Suprapubic skin (tissue), 4 donors: ENCODE results near the gene IKBKG. TPM values are rescaled to one million over a fixed set of nuclear protein-coding genes. Genes with fewer than 3 reads are reported as not detected.

ENCODE experiments used
- DNase-seq, 2 donors: peaks; one replicate each; pipeline ENCODE4 v3.0.0-alpha.2; 2019; ENCODE audit warnings: low spot score in 2 of 2
- H3K27ac ChIP-seq: fragments of 200-600 bp; sonication (generic); one replicate; pipeline ENCODE4 v1.5.1; 2019
- H3K27me3 ChIP-seq: fragments of 200-600 bp; sonication (generic); one replicate; pipeline ENCODE4 v1.5.1; 2019
- H3K36me3 ChIP-seq: fragments of 200-600 bp; sonication (generic); one replicate; pipeline ENCODE4 v1.5.1; 2019
- H3K4me1 ChIP-seq: fragments of 200-600 bp; sonication (generic); one replicate; pipeline ENCODE4 v1.5.1; 2019
- H3K4me3 ChIP-seq: fragments of 200-600 bp; sonication (generic); one replicate; pipeline ENCODE4 v1.5.1; 2019; ENCODE audit warnings: mild to moderate bottlenecking
- H3K9me3 ChIP-seq: fragments of 200-600 bp; sonication (generic); one replicate; pipeline ENCODE4 v1.5.1; 2019
- EP300 ChIP-seq: sonication (generic); formaldehyde crosslinking; IDR thresholded peaks from one replicate; pipeline ENCODE4 v1.6.1; 2017; ENCODE audit warnings: antibody characterized with exemption
- POLR2A ChIP-seq, 2 donors: fragments of 450-650 bp; IDR thresholded peaks; one replicate each; pipeline ENCODE4 v1.6.1; 2017; ENCODE audit warnings: antibody characterized with exemption in 2 of 2, mild to moderate bottlenecking in 2 of 2, moderate library complexity in 2 of 2
- POLR2AphosphoS5 ChIP-seq, 3 donors: sonication (generic); formaldehyde crosslinking; IDR thresholded peaks; one replicate each; pipeline ENCODE4 v1.6.1; 2017; ENCODE audit warnings: antibody characterized with exemption in 3 of 3
- WGBS: methylation state at CpG from one replicate; pipeline ENCODE4 v1.1.5; 2018; 5-methylcytosine and 5-hydroxymethylcytosine counted together
- total RNA-seq, 4 donors: library from RNA; depleted of rRNA; stranded (reverse); fragments of >200 nt; gene quantifications; one replicate each; pipeline ENCODE4 v1.1.0, GENCODE V29; 2016
- TF ChIP-seq, protein P1 (sequence below), 2 donors: fragments of 200-600 bp in 1 of 2; fragments of 450-650 bp in 1 of 2; sonication (generic) in 1 of 2; IDR thresholded peaks; one replicate each; pipeline ENCODE4 v1.5.1; 2016 to 2019; ENCODE audit warnings: antibody characterized with exemption in 2 of 2, mild to moderate bottlenecking in 1 of 2, moderate library complexity in 1 of 2

The IKBKG gene
- total RNA-seq, 4 donors from 2014 or later: 13.1 to 18.3 (median 15.3) TPM

DNA sequence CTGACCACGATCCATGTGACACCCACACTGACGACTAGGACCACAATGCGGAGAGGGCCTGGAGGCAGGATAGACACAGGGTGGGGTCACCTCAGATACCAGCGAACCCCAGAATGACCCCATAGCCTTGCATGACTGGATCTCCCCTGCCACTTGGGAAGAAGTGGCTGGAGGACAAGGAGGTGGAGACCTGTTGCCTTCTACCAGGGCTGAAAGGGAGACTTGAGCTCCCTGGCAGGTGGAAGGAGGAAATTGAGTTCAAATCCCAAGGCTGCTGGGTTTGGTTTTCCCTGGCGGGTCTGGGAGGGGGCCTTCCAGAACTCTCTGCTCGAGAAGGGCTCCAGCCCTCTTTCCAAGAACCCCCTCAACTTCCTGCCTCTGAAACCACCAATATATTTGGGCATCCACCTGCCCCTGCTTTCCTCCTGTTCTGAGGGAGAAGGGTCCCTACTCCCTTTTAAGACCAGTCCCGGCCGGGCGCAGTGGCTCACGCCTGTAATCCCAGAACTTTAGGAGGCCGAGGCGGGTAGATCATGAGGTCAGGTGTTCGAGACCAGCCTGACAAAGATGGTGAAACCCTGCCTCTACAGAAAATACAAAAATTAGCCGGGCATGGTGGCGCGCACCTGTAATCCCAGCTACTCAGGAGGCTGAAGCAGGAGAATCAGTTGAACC, 34.4 kb upstream of the IKBKG start:
- WGBS: 89% methylated on average over 16 of the region's 16 CpGs
- H3K27me3 ChIP-seq: no peaks in the 10 kb centered on the region
- no peak overlapping the region for H3K4me3 ChIP-seq
- H3K4me1 ChIP-seq: peaks cover 16% of the 10 kb centered on the region
- H3K36me3 ChIP-seq: peaks cover 5% of the 10 kb centered on the region
- DNase-seq: no peak
- TF ChIP-seq, protein P1, sequence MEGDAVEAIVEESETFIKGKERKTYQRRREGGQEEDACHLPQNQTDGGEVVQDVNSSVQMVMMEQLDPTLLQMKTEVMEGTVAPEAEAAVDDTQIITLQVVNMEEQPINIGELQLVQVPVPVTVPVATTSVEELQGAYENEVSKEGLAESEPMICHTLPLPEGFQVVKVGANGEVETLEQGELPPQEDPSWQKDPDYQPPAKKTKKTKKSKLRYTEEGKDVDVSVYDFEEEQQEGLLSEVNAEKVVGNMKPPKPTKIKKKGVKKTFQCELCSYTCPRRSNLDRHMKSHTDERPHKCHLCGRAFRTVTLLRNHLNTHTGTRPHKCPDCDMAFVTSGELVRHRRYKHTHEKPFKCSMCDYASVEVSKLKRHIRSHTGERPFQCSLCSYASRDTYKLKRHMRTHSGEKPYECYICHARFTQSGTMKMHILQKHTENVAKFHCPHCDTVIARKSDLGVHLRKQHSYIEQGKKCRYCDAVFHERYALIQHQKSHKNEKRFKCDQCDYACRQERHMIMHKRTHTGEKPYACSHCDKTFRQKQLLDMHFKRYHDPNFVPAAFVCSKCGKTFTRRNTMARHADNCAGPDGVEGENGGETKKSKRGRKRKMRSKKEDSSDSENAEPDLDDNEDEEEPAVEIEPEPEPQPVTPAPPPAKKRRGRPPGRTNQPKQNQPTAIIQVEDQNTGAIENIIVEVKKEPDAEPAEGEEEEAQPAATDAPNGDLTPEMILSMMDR (IDR thresholded peaks at IDR 0.05): no peak
- TF ChIP-seq EP300: no peak
- TF ChIP-seq POLR2AphosphoS5 (IDR thresholded peaks at IDR 0.05): no peak
- no peak overlapping the region for H3K27ac ChIP-seq
- H3K9me3 ChIP-seq: no peaks in the 10 kb centered on the region

- Histone ChIP-seq H3K4me3 (no peak overlapping the region), H3K27ac (no peak overlapping the region), H3K9me3 (no peaks in the 10 kb centered on the region), H3K4me1 (peaks cover 16% of the 10 kb centered on the region), H3K36me3 (peaks cover 5% of the 10 kb centered on the region), H3K27me3 (no peaks in the 10 kb centered on the region)
- DNase-seq: no peak
- TF ChIP-seq, protein P1 (IDR thresholded peaks at IDR 0.05): no peak
- TF ChIP-seq POLR2A (IDR thresholded peaks at IDR 0.05) (no peak), EP300 (no peak), POLR2AphosphoS5 (IDR thresholded peaks at IDR 0.05) (no peak)
- 82% methylated on average over 2 of the region's 2 CpGs for WGBS
Observed at GRCh38 chrX:154513716-154514115, 33.7 kb upstream of the IKBKG start.

GRCh38 chrX:154515090-154515965, 32.1 kb upstream of the IKBKG start:
- H3K36me3 ChIP-seq: peaks cover 5% of the 10 kb centered on the region
- no peaks in the 10 kb centered on the region for H3K9me3 ChIP-seq
- TF ChIP-seq POLR2AphosphoS5 (IDR thresholded peaks at IDR 0.05) (no peak), EP300 (no peak), POLR2A (IDR thresholded peaks at IDR 0.05) (no peak)
- TF ChIP-seq, protein P1 (IDR thresholded peaks at IDR 0.05): no peak
- H3K4me3 ChIP-seq: peak overlapping the region; percentile 66
- H3K4me1 ChIP-seq: peaks cover 16% of the 10 kb centered on the region
- H3K27ac ChIP-seq: peak overlapping the region; percentile 92
- H3K27me3 ChIP-seq: no peaks in the 10 kb centered on the region
- DNase-seq: no peak
- 48% methylated on average over 15 of the region's 34 CpGs for WGBS

- Histone ChIP-seq H3K9me3 (no peaks in the 10 kb centered on the region), H3K36me3 (peaks cover 1% of the 10 kb centered on the region), H3K4me3 (peak within 1 kb of the TSS; percentile 66), H3K4me1 (peaks cover 16% of the 10 kb centered on the region), H3K27ac (peak within 1 kb of the TSS; percentile 92), H3K27me3 (no peaks in the 10 kb centered on the region)
- peak; percentile 95 to 96 for DNase-seq
- TF ChIP-seq EP300: no peak
- TF ChIP-seq, protein P1 (IDR thresholded peaks at IDR 0.05): no peak
- peak; percentile 3 to 64 (median 14) for TF ChIP-seq POLR2AphosphoS5 (IDR thresholded peaks at IDR 0.05)
- peak in 1 of 2 donors; percentile 73 for TF ChIP-seq POLR2A (IDR thresholded peaks at IDR 0.05)
- 59% methylated on average over 40 of the region's 59 CpGs for WGBS
Observed at GRCh38 chrX:154515966-154516655, 31.3 kb upstream of the IKBKG start, which contains the start of gene FAM3A. FAM3A (minus strand) TSS chrX:154516232; CDS start chrX:154515772, 460 bp downstream.
